GM18867 (cell line): ENCODE results near the gene ZMYM3.

Experiments
- ATAC-seq: cut with Tn5 transposase; IDR thresholded peaks from one replicate; pipeline ENCODE4 v1.9.1; 2021; ENCODE audit warnings: mild to moderate bottlenecking, moderate library complexity; ENCODE audit not compliant: unreplicated experiment

ZMYM3 gene

DNA sequence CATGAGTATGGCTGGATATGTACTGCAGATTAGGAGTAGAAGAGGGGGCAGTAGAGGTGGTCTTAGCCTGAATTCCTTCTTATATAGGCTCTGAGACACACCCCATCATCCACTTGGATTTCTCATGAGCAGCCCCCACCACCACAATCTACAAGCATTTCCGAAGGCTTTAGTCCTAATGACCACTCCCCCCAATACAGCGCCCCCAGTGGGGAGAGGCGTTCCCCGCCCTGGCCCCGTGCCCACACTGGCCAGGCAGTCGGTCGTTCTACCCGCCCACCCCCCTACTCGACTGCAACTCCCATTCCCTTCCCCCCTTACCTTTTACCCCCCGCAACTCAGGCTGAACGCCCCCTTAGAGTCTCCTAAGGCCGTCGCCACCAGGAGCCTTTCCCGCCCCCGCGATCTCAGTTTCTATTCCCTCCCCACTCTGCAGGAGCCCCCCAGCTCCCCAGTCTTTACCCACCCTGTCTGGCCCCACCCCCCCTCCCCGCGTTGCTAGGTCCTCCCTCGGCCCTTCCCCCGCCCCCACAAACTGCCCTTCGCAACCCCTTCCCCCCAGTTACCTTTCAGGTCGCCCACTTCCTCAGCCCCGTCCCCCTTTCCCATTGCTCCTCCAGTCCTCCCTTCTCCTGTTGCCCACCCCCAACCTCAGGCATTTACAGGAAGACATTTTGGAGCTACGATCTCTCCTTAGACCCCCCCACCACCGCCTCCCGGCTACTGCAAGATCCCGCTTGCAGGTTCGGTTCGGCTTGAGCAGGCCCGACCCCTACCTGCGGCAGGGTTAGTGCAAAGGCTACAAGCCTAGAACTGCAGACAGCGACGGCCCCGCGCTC, 468 bp downstream of the ZMYM3 start:
- ATAC-seq: no peak

DNA sequence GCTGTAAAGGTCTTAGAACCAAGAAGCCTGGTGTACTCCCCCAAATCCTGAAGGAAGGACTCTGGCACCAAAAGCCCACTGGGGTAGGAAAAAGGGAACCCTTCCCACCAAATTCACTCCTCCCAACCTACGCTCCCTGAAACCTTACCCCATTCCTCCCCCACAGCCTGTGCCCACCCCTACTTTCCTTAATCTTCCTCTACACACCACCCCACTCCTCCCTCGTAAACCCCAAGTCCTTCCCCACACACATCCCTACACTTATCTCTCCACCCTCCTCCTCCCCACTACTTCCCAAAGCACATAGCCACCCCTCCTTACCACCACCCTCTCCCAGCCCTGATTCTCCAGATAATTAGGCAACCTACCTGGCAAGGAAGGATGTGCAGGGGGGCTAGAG, 1.7 kb downstream of the ZMYM3 start:
- ATAC-seq: no peak

DNA sequence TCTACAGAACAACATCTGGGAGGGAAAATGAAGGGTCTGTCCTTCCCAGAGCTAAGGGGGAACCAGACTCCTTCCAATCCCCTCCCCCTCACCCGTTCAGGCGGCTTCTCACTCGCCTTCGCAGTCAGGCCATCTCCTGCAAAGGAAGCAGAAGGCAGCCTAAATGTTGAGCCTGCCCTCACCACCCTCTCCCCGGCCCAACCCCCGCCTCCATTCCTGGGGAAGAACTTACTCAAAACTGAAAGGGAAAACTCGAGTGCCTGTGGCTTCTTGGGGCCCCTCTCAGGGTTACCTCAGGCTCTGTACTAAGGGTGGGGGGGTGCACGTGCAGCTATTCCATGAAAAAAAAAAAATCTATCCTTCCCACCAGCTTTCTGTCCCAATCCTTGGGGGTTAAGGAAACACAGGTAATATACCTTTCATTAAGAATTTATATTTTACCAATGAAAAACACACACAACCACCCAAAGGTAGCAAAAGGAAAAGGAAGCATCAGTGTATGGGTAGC, 2.4 kb downstream of the ZMYM3 start:
- no peak for ATAC-seq

DNA sequence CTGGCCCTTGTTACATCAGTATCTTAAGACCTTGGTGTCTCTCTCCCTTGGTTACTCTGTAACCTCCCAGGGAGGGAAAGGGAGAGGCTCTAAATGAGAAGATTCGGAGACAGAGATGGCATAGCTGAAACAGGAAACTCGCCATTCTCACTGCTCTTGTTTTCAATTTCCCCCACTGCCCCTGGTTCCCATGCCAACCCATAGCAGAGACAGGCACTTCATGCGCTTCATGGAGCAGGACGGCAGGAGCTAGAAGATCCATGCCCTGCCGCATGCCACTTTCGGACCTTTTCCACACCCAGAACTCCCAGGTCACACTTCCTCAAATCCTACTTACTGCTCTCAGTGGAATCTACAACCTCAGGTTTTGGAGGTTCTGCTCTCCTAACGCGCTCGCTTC, 3.1 kb downstream of the ZMYM3 start:
- ATAC-seq: no peak

DNA sequence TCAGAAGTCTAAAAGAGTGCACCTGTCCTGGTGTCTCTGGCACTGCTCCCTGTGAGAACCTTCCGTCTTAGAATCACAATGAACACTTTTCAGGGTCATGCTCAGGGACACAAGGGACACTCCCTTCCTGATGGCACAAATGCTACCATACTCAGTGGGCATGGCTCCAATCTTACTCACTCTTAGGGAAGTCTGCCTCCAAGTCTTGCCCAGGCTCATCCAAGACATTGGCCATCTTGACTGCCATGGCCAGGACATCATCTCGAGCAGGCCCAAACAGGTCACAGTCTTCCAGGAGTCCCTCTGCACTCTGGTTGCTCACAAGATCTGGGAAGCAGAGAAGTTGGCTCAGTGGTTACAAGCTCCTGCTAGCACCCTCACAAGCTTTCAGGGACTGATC, 8.8 kb downstream of the ZMYM3 start:
- ATAC-seq: no peak

DNA sequence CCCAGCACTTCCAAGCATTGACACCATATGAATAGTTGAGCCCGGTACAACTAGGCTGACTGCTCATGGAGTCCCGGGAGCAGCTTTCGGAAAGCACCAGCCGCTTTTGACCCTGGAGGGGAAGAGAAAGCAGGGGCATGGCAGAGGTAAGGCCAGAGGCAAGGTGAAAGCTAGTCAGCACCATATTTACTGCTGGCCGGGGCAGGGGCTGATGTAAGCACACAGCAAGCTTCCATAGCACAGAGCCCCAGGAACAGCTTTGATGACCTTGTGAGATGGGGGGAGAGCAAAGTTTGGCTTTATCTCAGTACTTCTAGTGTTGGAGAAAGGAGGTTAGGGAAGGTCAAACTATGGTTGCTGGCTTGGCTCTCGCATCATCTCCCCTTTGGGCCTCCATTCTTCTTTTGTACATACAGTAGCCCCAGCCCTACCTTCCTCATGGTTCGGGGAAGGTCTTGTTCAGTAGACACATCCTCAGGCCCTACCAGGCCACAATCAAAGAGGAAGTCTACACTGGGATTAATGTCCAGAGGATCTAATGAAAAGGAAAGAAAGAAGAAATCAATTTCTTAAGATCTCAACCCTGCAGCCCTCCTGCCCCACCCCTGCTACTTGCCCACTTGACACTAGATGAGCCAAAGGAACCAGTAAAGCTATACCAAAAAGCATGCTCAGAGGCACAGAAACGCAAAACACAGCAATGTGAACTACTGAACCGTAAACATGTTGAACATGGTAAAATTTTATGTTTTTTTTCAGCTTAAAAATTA, 9.4 kb downstream of the ZMYM3 start:
- ATAC-seq: no peak

DNA sequence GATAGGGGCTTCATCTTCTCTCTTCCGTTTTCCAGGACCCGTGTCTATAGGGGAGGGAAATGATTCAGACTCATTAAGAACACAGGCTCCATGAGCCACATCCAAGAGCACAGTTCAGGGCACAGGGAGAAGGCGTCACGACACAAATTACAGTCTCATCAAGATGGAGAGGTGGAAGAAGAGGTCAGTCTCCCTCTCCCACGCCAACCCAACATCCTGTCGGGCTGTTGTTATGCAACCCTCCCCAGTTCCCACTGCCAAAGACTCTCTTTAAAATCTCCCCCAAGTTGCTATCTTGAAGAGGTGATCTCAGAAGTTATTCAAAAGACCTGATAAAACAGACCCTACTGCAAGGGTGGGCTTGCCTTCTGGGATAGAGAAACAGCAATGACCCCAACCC, 12.6 kb downstream of the ZMYM3 start:
- no peak for ATAC-seq

DNA sequence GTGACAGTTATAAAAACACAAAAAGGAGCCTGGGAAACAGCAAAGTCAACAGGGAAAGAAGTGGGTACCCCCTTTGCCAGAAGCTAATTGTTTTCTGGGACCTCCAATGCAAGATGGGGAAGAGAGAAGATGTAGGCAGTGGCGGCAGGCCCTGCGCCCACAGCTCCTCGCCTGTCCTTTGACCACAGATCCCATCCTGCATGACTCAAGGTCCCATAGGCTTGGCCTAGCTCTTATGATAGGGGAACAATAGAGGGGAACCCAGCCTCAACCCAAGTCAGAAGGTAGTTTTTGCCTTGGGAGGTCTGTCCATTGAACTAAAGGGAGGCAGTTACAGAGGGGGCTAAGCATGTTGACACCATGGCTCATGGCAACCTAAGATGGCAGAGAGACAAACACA, 14.2 kb downstream of the ZMYM3 start:
- no peak for ATAC-seq

DNA sequence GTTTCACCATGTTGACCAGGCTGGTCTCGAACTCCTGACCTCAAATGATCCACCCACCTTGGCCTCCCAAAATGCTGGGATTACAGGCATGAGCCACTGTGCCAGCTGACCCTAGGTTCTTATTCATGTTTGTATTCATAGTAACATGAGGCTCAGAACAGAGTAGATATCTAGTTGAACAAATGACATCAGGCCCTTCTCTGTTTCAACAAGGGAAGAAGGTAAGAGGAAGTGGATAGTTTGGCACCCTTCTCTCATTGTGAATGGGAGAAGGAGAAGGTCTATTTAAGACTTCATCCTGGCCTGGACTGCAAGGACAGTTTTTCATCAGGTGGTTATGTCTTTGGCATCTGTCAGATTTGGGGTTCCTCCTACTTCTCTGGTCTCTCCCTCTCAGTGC, 17.1 kb downstream of the ZMYM3 start:
- ATAC-seq: no peak

DNA sequence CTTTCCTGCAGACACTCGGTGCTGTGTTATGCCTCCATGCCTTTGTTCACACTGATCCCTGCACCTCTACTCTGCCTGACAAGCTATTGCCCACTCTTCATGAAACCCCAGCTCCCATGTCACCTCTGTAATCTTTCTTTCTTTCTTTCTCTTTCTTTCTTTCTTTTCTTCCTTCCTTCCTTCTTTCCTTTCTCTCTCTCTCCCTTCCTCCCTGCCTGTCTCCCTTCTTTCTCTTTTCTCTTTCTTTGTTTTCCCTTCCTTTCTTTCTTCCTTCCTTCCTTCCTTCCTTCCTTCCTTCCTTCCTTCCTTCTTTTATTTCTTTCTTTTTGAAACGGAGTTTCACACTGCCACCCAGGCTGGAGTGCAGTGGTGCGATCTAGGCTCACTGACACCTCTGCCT, 18.5 kb downstream of the ZMYM3 start:
- no peak for ATAC-seq

DNA sequence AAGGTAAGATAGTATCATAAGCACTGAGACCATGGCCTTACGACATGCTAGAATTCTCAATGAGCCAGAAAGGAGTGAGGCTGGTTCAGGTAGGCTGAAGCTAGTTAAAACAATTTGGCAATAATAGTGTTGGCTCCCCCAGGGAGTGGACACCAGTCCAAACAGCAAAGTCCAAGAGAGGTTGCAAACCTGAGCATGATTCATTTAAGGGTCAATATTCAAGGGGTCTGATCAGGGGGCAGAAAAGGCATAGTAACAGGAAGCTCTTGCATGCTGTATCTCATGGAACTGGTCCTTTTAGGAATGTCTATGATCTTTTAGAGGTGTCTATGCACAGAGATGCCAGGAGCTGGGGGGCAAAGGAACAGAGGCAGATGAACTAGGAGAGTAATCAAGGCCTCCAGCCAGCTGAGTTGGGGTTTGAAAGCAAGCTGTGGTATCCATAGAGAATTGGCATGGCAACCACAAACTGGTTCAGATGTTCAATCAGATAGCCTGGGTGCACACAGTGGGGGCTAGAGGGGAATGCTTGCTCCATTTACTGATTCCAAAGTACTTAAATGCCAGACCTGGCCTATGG, 25.8 kb downstream of the ZMYM3 start:
- no peak for ATAC-seq

DNA sequence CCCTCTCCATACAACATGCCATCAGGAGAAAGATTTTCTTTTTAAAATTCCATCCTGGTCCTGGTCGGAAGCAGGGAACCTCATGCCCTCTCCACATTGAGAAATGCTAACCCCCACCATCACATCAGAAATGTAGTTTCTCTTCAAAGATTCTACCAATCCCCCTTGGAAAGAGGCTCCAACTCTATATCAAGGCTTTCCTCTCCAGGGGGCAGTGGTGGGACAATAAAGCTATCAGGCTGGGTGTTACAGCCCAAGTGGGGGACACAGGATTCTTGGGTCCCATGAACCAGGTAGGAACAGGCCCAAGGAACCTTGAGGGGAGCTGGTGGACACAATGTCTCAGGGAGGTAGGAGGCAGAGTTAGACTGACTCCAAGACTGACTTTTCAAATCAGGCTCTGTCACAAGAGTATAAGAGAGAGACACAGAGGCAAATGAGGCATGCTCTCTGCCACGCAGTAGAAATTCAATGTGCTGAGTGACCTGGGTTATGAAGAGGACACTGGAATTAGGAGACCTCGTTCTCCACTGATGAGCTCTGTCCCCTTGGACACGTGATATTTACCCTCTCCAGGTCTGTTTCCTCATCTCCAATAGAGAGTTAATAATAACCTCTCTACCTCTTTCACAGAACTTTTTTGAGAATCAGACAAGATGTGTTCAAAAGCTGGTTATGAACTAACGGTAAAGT, 26.4 kb downstream of the ZMYM3 start:
- no peak for ATAC-seq

DNA sequence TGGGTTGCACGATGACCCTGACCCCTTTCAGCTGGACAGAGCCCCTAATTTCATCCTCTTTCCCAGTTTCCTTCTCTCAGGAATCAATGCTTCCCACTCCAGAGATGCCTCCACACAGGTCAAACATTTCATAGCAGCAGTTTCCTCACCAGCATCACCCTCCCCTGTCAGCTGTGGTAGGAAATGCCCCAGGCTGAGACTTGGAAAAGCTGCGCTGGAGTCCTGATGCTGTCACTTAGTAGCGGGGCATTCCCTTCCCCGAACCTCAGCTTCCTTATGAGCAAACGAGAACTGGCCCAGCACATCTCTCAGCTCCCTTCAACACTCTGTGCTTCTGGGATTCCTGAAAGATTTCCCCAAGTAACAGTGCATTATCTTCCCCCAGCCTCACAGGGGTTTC, 28.3 kb downstream of the ZMYM3 start:
- ATAC-seq: no peak

DNA sequence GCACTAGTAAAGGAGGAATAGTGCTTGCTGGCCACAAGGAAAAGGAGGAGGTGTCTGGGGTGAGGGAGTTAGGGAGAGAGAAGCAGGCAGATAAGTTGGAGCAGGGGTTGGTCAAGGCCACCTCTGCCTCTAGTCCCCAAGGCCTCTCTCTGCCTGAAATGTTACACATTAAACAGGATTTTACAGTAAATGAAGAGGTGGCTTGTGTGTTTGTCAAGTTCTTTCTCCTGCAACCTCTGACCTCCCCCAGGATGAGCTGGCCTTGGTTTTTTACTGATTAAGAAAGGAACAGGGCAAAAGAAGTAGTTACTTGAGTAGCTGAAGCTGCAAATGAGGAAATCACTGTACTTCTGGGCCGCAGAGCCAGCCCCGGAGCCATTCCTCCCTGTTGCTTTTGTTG, 28.9 kb downstream of the ZMYM3 start:
- ATAC-seq: no peak

DNA sequence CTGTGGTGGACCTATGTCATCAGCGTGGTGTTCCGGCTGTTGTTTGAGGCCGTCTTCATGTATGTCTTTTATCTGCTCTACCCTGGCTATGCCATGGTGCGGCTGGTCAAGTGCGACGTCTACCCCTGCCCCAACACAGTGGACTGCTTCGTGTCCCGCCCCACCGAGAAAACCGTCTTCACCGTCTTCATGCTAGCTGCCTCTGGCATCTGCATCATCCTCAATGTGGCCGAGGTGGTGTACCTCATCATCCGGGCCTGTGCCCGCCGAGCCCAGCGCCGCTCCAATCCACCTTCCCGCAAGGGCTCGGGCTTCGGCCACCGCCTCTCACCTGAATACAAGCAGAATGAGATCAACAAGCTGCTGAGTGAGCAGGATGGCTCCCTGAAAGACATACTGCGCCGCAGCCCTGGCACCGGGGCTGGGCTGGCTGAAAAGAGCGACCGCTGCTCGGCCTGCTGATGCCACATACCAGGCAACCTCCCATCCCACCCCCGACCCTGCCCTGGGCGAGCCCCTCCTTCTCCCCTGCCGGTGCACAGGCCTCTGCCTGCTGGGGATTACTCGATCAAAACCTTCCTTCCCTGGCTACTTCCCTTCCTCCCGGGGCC, 29.7 kb downstream of the ZMYM3 start:
- ATAC-seq: no peak

DNA sequence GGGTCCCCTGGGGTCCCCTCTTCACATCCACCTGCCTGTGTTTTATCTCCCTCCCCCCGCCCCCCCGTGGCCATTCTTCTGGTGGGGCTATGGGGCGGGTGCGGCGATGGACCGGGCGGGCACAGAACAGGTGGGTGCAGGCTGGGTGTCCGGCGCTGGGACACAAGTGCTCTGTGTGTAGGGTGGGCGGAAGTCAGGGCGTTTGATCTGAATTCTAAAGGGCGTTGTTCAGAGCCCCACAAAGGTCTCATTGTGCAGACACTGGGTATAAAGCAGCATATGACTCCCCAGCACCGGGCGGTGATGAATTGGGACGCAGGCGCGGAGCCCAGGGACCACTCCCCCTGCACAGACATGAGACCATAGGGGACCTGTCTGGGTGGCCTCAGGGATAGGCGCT, 31.0 kb downstream of the ZMYM3 start, which contains the start of gene GJB1:
GJB1 (plus strand) TSS at position 296 of the 400 bp plus-strand sequence. CDS start 484 bp downstream, outside the sequence.
- no peak for ATAC-seq

DNA sequence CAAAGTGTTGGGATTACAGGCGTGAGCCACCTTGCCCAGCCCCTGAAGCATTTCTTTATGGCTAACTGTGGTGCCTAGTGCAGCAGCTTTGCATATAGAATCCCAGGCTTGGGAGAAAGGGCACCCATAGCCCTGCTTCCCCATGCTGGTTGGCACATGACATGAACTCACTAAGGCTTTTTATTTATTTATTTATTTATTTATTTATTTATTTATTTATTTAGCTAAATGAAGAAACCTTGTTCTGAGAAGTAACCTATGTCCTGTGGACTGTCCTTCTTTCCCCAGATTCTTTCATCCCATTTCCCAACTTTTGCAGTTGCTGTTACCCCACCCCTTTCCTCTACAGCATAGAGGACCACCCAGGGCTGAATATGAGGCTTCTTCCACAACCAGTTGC, 32.8 kb downstream of the ZMYM3 start:
- ATAC-seq: no peak

DNA sequence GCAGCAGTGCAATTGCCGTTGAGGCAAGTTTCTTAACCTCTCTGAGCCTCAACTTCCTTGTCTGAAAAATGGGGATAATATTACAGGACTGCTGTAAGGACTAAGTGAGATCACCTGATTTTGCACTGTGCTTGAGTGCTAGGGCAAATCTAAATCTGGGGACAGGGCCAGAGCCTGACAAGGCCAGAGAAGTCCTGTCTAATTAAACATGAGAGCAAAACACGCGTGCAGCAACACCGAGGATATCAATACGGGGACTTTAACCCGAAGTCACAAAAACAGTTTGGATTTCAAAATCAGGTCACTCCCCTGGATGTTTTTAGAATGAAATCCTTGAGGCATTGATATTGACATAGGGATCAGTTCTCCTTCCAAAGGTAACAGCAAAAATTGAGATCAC, 36.6 kb downstream of the ZMYM3 start:
- ATAC-seq: no peak

DNA sequence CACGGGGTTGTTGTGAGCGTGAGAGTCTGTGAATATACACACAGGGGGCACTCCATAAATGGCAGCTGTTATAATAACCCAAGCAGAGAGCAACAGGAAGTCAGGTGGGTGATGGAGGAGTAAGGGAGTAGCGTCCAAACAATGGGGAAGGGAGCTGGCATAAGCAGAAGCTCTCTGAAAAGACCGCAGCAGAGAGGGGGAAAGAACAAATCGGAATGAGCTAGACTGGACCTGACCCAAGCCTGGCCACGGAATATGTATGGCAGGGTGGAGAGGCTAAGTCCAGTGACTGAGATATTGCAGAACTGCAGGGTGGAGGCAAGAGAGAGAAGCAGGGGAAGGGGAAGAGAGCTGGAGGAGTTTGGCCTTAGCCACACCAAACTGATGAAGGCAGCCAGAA, 37.5 kb downstream of the ZMYM3 start:
- ATAC-seq: no peak

DNA sequence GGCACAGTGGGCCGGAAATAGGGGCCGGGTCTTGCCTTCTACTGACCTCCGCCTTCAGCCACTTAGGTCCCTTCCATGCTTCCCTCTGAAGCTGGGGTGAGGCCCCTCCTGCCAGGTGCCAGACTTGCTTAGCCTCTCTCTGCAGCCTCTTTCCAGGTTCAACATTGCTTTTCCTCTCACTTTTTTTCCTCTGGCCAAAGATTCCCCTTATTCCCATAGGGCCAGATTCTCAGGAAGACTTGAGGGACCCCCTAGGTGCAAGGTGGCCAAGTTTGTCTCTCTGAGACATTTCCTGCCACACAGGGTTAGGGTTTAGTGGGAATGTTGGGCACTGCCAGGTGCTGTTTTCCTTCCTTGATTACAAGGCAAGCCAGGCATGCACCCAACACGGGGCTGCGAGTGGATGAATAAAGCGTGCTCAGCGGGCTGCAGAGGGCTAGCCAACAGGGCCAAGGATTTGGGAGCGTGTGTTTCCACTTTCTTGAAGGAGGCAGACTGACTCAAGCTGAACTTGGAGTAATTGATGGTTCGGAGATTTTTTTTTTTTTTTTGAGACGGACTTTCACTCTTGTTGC, 38.5 kb downstream of the ZMYM3 start:
- no peak for ATAC-seq
